ENCODE results near the gene CDK18. TPM values are rescaled to one million over a fixed set of nuclear protein-coding genes. Genes with fewer than 3 reads are reported as not detected.

Gene CDK18
- total and polyA plus RNA-seq, 9 of the 15 experiments (the other 6 are each of a cell fraction or from before 2014, with no cell fraction given): 0.05 to 0.69 (median 0.17) TPM; not detected in 2

- in situ Hi-C loops (cut with MboI) (no loop called here), intact Hi-C loops (cut with micrococcal nuclease) (no loop called here)
- Histone ChIP-seq H3K4me2 (ENCODE audit: insufficient read depth, low read length) (no peak overlapping the region), H3K9me3 (replicated peaks; ENCODE audit: control insufficient read depth, insufficient read depth, low read depth, low read length) (no peaks in the 10 kb centered on the region), H3K9me1 (ENCODE audit: control insufficient read depth, insufficient read depth, low read length) (no peaks in the 10 kb centered on the region), H3K36me3 (ENCODE audit: control insufficient read depth, insufficient read depth, low read length) (no peaks in the 10 kb centered on the region), H3K4me1 (replicated peaks in 1 of 2; ENCODE audit: control insufficient read depth in 2 of 2, insufficient read depth in 2 of 2, low read length in 2 of 2) (peaks cover 0 to 4% of the 10 kb centered on the region in 2 experiments; a peak in 1 of 5 replicates), H3K9ac (ENCODE audit: insufficient read depth in 1 of 2, low read depth in 2 of 2, low read length in 2 of 2) (no peak overlapping the region), H3K4me3 (no peak overlapping the region), H4K20me1 (replicated peaks; ENCODE audit: control insufficient read depth, insufficient read depth, low read length) (peaks cover 34% of the 10 kb centered on the region), H3K27ac (ENCODE audit: extremely low read depth, low read depth, low read length) (no peak overlapping the region), H3K27me3 (ENCODE audit: control insufficient read depth in 2 of 2, insufficient read depth in 2 of 2, low read length in 2 of 2) (peaks cover 61 to 74% of the 10 kb centered on the region in 2 experiments), H3K79me2 (ENCODE audit: control insufficient read depth, insufficient read depth, low read length) (no peaks in the 10 kb centered on the region), H2AFZ (ENCODE audit: low read depth, low read length) (no peak overlapping the region)
- DNase-seq (ENCODE audit: extremely low read depth in 1 of 4, low spot score in 3 of 4) (no peak), ATAC-seq (peak; percentile 37), FAIRE-seq (peak; percentile 19)
- TF ChIP-seq ZKSCAN1 (IDR thresholded peaks at IDR 0.05; ENCODE audit: low read depth, low read length) (no peak), BDP1 (IDR thresholded peaks at IDR 0.05; ENCODE audit: insufficient read depth, insufficient read length) (no peak), SMARCA4 (IDR thresholded peaks at IDR 0.05) (no peak), ZNF707 (CRISPR knock-in tag; conservative IDR thresholded peaks at IDR 0.05) (no peak), SMAD3 (CRISPR knock-in tag; conservative IDR thresholded peaks at IDR 0.05) (no peak), NFIX (CRISPR knock-in tag; IDR thresholded peaks at IDR 0.05; ENCODE audit: low read depth) (no peak)
- POLR2A ChIA-PET: interaction anchor here (1.4 kb wide), 1 partner anchor 14 kb away, joined by 3 read pairs; no protein-coding TSS in a partner anchor
- CTCF ChIA-PET (ENCODE audit: low intra/inter-chr PET ratio): no interaction called here
- 2% methylated on average over 22 of the region's 22 CpGs for WGBS (ENCODE audit: insufficient coverage, low coverage, missing lambda C conversion rate)
- BruUV-seq (replicated peaks): no TSS peak
Measured at GRCh38 chr1:205576805-205577761, 72.6 kb downstream of the CDK18 start.
